IMR-90 (cell line): ENCODE data around the gene BTBD18. TPM values are rescaled to one million over a fixed set of nuclear protein-coding genes. Genes with fewer than 3 reads are reported as not detected.

Source experiments
- ATAC-seq: fragments of 200-7000 bp; cut with Tn5 transposase; 2 replicates; pipeline ENCODE4 v1.9.1; 2020; ENCODE audit warnings: low read depth, mild to moderate bottlenecking, moderate library complexity
- BruUV-seq: library from RNA; stranded (reverse); fragments of 400-500 nt; replicated peaks from 2 replicates; lab custom pipeline; 2021; lab: Mats Ljungman, UMichigan
- CTCF ChIA-PET: fragments of 300-600 bp; formaldehyde crosslinking; extraction: SDS; loops from one replicate; lab custom pipeline; 2021; ENCODE audit warnings: antibody characterized with exemption; lab: Yijun Ruan, JAX
- POLR2A ChIA-PET: fragments of 300-600 bp; sonication (Branson Sonifier 250); formaldehyde crosslinking; loops from one replicate; lab custom pipeline; 2022; ENCODE audit warnings: antibody characterized with exemption; ENCODE audit not compliant: unreplicated experiment; lab: Charles Lee
- DNase-seq: peaks from one replicate; pipeline ENCODE4 v3.0.0; 2013
- H2AFZ ChIP-seq: replicated peaks from 2 replicates; pipeline ENCODE3; 2013; ENCODE audit warnings: low read length, mild to moderate bottlenecking; ENCODE audit not compliant: poor library complexity
- H2AK5ac ChIP-seq: 2 replicates; pipeline ENCODE4 v1.6.1; 2013; ENCODE audit warnings: low read depth, low read length, inconsistent platforms
- H2AK9ac ChIP-seq: replicated peaks from 2 replicates; pipeline ENCODE3; 2013; ENCODE audit warnings: mild to moderate bottlenecking, low read depth, low read length, moderate library complexity; ENCODE audit not compliant: poor library complexity
- H2BK120ac ChIP-seq: 2 replicates; pipeline ENCODE4 v1.6.1; 2013; ENCODE audit warnings: low read depth, low read length, inconsistent platforms
- H2BK15ac ChIP-seq: 3 replicates; pipeline ENCODE4 v1.6.1; 2013; ENCODE audit warnings: low read depth, low read length, inconsistent platforms
- H2BK20ac ChIP-seq: 2 replicates; pipeline ENCODE4 v1.6.1; 2013; ENCODE audit warnings: low read depth, mild to moderate bottlenecking, inconsistent platforms, low read length, moderate library complexity
- H2BK5ac ChIP-seq: 2 replicates; pipeline ENCODE4 v1.6.1; 2013; ENCODE audit warnings: mild to moderate bottlenecking, low read depth, low read length, inconsistent platforms; ENCODE audit not compliant: poor library complexity, severe bottlenecking
- H3K14ac ChIP-seq: replicated peaks from 2 replicates; pipeline ENCODE4 v1.6.1; 2013; ENCODE audit warnings: low read depth, low read length, inconsistent platforms
- H3K18ac ChIP-seq: 2 replicates; pipeline ENCODE4 v1.6.1; 2013; ENCODE audit warnings: low read depth, low read length, control low read depth
- H3K23ac ChIP-seq: 2 replicates; pipeline ENCODE4 v1.6.1; 2013; ENCODE audit warnings: low read depth, low read length, inconsistent platforms
- H3K27ac ChIP-seq: 2 replicates; pipeline ENCODE4 v1.5.1; 2013; ENCODE audit warnings: mild to moderate bottlenecking, control low read depth, low read length; ENCODE audit not compliant: insufficient read depth
- H3K27me3 ChIP-seq: 2 replicates; pipeline ENCODE4 v1.6.1; 2013; ENCODE audit warnings: low read length; ENCODE audit not compliant: control insufficient read depth, insufficient read depth
- H3K36me3 ChIP-seq: 2 replicates; pipeline ENCODE4 v1.6.1; 2013; ENCODE audit warnings: low read length, mixed read lengths; ENCODE audit not compliant: control insufficient read depth, insufficient read depth
- H3K4ac ChIP-seq: 2 replicates; pipeline ENCODE4 v1.6.1; 2013; ENCODE audit warnings: low read depth, low read length, inconsistent platforms
- H3K4me1 ChIP-seq: 2 replicates; pipeline ENCODE4 v1.6.1; 2013; ENCODE audit warnings: low read length, mixed read lengths; ENCODE audit not compliant: control insufficient read depth, insufficient read depth
- H3K4me2 ChIP-seq: 2 replicates; pipeline ENCODE4 v1.6.1; 2013; ENCODE audit warnings: low read depth, mild to moderate bottlenecking, control low read depth, low read length, moderate library complexity
- H3K4me3 ChIP-seq: 2 replicates; pipeline ENCODE4 v1.5.1; 2013; ENCODE audit warnings: low read depth, mild to moderate bottlenecking, control low read depth, low read length, moderate library complexity; ENCODE audit not compliant: insufficient read depth
- H3K56ac ChIP-seq: 2 replicates; pipeline ENCODE4 v1.6.1; 2013; ENCODE audit warnings: low read length, inconsistent platforms; ENCODE audit not compliant: insufficient read depth; ENCODE audit errors: extremely low read depth
- H3K79me1 ChIP-seq, 2 experiments: 2 replicates each; pipeline ENCODE4 v1.6.1; 2013; ENCODE audit warnings: low read length in 2 of 2, inconsistent platforms in 1 of 2, low read depth in 1 of 2
- H3K9ac ChIP-seq: 2 replicates; pipeline ENCODE4 v1.6.1; 2013; ENCODE audit warnings: low read depth, low read length, control low read depth
- H3K9me1 ChIP-seq: 2 replicates; pipeline ENCODE4 v1.6.1; 2013; ENCODE audit warnings: low read length, inconsistent platforms; ENCODE audit not compliant: insufficient read depth
- H3K9me3 ChIP-seq: 2 replicates; pipeline ENCODE4 v1.6.1; 2013; ENCODE audit warnings: low read length; ENCODE audit not compliant: control insufficient read depth, insufficient read depth
- H4K20me1 ChIP-seq: 2 replicates; pipeline ENCODE4 v1.6.1; 2013; ENCODE audit warnings: low read length, inconsistent platforms; ENCODE audit not compliant: insufficient read depth
- H4K5ac ChIP-seq: 2 replicates; pipeline ENCODE4 v1.6.1; 2013; ENCODE audit warnings: mild to moderate bottlenecking, low read depth, low read length, control low read depth
- H4K8ac ChIP-seq, 2 experiments: 2 replicates each; pipeline ENCODE4 v1.6.1; 2013; ENCODE audit warnings: low read depth in 2 of 2, low read length in 2 of 2, control low read depth in 1 of 2, inconsistent platforms in 1 of 2
- H4K91ac ChIP-seq: 2 replicates; pipeline ENCODE4 v1.6.1; 2013; ENCODE audit warnings: low read depth, low read length, inconsistent platforms; ENCODE audit not compliant: insufficient read depth
- CHD1 ChIP-seq: IDR thresholded peaks from 2 replicates; pipeline ENCODE4 v1.6.1; 2012; ENCODE audit warnings: low read depth, low read length, improper control_type of control experiment
- ELK1 ChIP-seq: fragments of 150-350 bp; IDR thresholded peaks from 2 replicates; pipeline ENCODE4 v1.6.1; 2016; ENCODE audit warnings: low read depth, mild to moderate bottlenecking, low read length, moderate library complexity, borderline replicate concordance
- MAFK ChIP-seq: IDR thresholded peaks from 2 replicates; pipeline ENCODE4 v1.6.1; 2012; ENCODE audit warnings: low read depth, low read length, improper control_type of control experiment
- NFE2L2 ChIP-seq: fragments of 150-350 bp; IDR thresholded peaks from 2 replicates; pipeline ENCODE4 v1.6.1; 2016; ENCODE audit warnings: low read depth, mild to moderate bottlenecking, low read length
- RAD21 ChIP-seq: IDR thresholded peaks from 2 replicates; pipeline ENCODE4 v1.6.1; 2012; ENCODE audit warnings: low read length, improper control_type of control experiment
- RCOR1 ChIP-seq: IDR thresholded peaks from 2 replicates; pipeline ENCODE4 v1.6.1; 2012; ENCODE audit warnings: mild to moderate bottlenecking, low read length, improper control_type of control experiment; ENCODE audit not compliant: insufficient replicate concordance
- SMC3 ChIP-seq: fragments of 150-350 bp; IDR thresholded peaks from 2 replicates; pipeline ENCODE4 v1.6.1; 2016; ENCODE audit warnings: low read depth, mild to moderate bottlenecking, antibody characterized with exemption, low read length, moderate library complexity
- WGBS, 2 experiments: methylation state at CpG; one replicate each; pipeline versions ENCODE4 v1.1.5 to v1.1.7; 2013; ENCODE audit warnings: missing lambda C conversion rate in 2 of 2; ENCODE audit not compliant: insufficient read length in 1 of 2; ENCODE audit errors: extremely low coverage in 2 of 2; 5-methylcytosine and 5-hydroxymethylcytosine counted together
- dilution Hi-C: fragments of 300-500 bp; cut with HindIII; formaldehyde crosslinking; loops from one replicate; pipeline ENCODE4 v1.14.3; 2018; ENCODE audit warnings: low sequenced_read_pairs; ENCODE audit not compliant: unreplicated experiment
- in situ Hi-C: fragments of 300-500 bp; cut with MboI; formaldehyde crosslinking; loops from 3 replicates; pipeline ENCODE4 v1.14.3; 2019; ENCODE audit warnings: low sequenced_read_pairs, inconsistent platforms, mixed read lengths
- intact Hi-C: fragments of 100-400 bp; cut with micrococcal nuclease; formaldehyde crosslinking; loops from 2 replicates; pipeline ENCODE4 v1.10.0; 2022
- polyA plus RNA-seq, 3 experiments: library from polyadenylated mRNA; depleted of rRNA; stranded (reverse); fragments of >200 nt; gene quantifications; 2 replicates each; pipeline ENCODE4 v1.2.3, GENCODE V29; 2012; ENCODE audit warnings: low replicate concordance in 1 of 3
- total RNA-seq: library from RNA; depleted of rRNA; stranded (reverse); fragments of >200 nt; gene quantifications from 2 replicates; pipeline ENCODE4 v1.2.3, GENCODE V29; 2012

The BTBD18 gene
- total and polyA plus RNA-seq, 2 of the 4 experiments (the other 2 are of a cell fraction): not detected

GRCh38 chr11:57785072-57785471, 33.5 kb upstream of the BTBD18 start:
- no peak overlapping the region for H3K18ac ChIP-seq
- H3K9me1 ChIP-seq: peaks cover 14% of the 10 kb centered on the region; the same call in 1 of the 2 replicates
- peaks cover 94% of the 10 kb centered on the region for H4K20me1 ChIP-seq
- no peak overlapping the region for H3K14ac ChIP-seq
- H3K56ac ChIP-seq: no peak overlapping the region
- no peak overlapping the region for H2BK120ac ChIP-seq
- ATAC-seq (no peak), DNase-seq (no peak)
- H2BK15ac ChIP-seq: no peak overlapping the region
- TF ChIP-seq RCOR1 (no peak), NFE2L2 (no peak), MAFK (no peak), RAD21 (no peak), SMC3 (no peak), CHD1 (no peak), ELK1 (no peak)
- H2AK9ac ChIP-seq: no peak overlapping the region
- peaks cover 9 to 72% of the 10 kb centered on the region in 2 experiments; a peak in 2 of 4 replicates for H3K79me1 ChIP-seq
- no peak overlapping the region for H4K91ac ChIP-seq
- H3K27ac ChIP-seq: no peak overlapping the region
- H3K36me3 ChIP-seq: peaks cover 10% of the 10 kb centered on the region
- H3K9me3 ChIP-seq: no peaks in the 10 kb centered on the region
- CTCF ChIA-PET: no interaction called here
- intact Hi-C loops (no loop called here), dilution Hi-C loops (no loop called here), in situ Hi-C loops (no loop called here)
- BruUV-seq: no TSS peak
- H3K9ac ChIP-seq: no peak overlapping the region
- H3K23ac ChIP-seq: no peak overlapping the region
- no peak overlapping the region for H2AFZ ChIP-seq
- no peak overlapping the region for H4K8ac ChIP-seq
- POLR2A ChIA-PET: interaction anchor here (1.2 kb wide), 1 partner anchor 20 kb away, joined by 3 read pairs; no protein-coding TSS in a partner anchor
- no peak overlapping the region for H3K4me3 ChIP-seq
- no peak overlapping the region for H2AK5ac ChIP-seq
- H3K4me1 ChIP-seq: peaks cover 14% of the 10 kb centered on the region
- no peak overlapping the region for H3K4ac ChIP-seq
- H3K4me2 ChIP-seq: no peak overlapping the region
- no peak overlapping the region for H4K5ac ChIP-seq
- no peak overlapping the region for H2BK5ac ChIP-seq
- no peaks in the 10 kb centered on the region for H3K27me3 ChIP-seq
- WGBS, 2 experiments: no CpG with 5 or more reads among the region's 2 CpGs
- no peak overlapping the region for H2BK20ac ChIP-seq
